ELF-1 (cell line): ENCODE results near the gene IFNA10.
"Not testable (repeated sequence)": the region's sequence is repeated elsewhere in the genome, so short reads cannot be mapped to it uniquely, and the experiment has no call there.

Experiments
- DNase-seq: peaks from one replicate; pipeline ENCODE4 v3.0.0-alpha.2; 2016; ENCODE audit warnings: low read depth, low spot score

Gene IFNA10

GRCh38 chr9:21194867-21195776, 11.8 kb downstream of the IFNA10 start:
- peak; percentile 36 for DNase-seq

- DNase-seq, result not testable (repeated sequence)
Measured at GRCh38 chr9:21187487-21187886, 19.5 kb downstream of the IFNA10 start, which contains the start of gene IFNA4. Gene IFNA4, minus strand, starts transcription at chr9:21187587. Its CDS starts 56 bp downstream, at chr9:21187531.

GRCh38 chr9:21182810-21183736, 23.9 kb downstream of the IFNA10 start:
- peak; percentile 39 for DNase-seq

- no peak for DNase-seq
Measured at GRCh38 chr9:21174671-21175070, 32.3 kb downstream of the IFNA10 start.

GRCh38 chr9:21172156-21172555, 34.8 kb downstream of the IFNA10 start:
- DNase-seq, result no peak

GRCh38 chr9:21171351-21171750, 35.6 kb downstream of the IFNA10 start:
- no peak for DNase-seq

- not testable (repeated sequence) for DNase-seq
Measured at GRCh38 chr9:21166560-21166959, 40.4 kb downstream of the IFNA10 start, which contains the start of gene IFNA21. Gene IFNA21, minus strand, starts transcription at chr9:21166660. Its CDS starts 48 bp downstream, at chr9:21166612.

- no peak for DNase-seq
Measured at GRCh38 chr9:21165516-21165915, 41.4 kb downstream of the IFNA10 start.

- peak; percentile 43 for DNase-seq
Measured at GRCh38 chr9:21160178-21160577, 46.8 kb downstream of the IFNA10 start.
